Osteocyte (in vitro differentiated cells): ENCODE data around the gene MS4A4E. TPM values are rescaled to one million over a fixed set of nuclear protein-coding genes. Genes with fewer than 3 reads are reported as not detected.

ENCODE experiments used
- DNase-seq: peaks from one replicate; pipeline ENCODE4 v3.0.0; 2021; ENCODE audit warnings: mixed read lengths; ENCODE audit not compliant: unreplicated experiment; ENCODE audit errors: extremely low spot score
- H3K27ac Mint-ChIP-seq: one replicate; pipeline ENCODE4 v1.8.0; 2021; ENCODE audit warnings: mild to moderate bottlenecking, mixed read lengths; ENCODE audit not compliant: unreplicated experiment
- H3K27me3 Mint-ChIP-seq: one replicate; pipeline ENCODE4 v1.8.0; 2021; ENCODE audit warnings: mixed read lengths; ENCODE audit not compliant: unreplicated experiment
- H3K36me3 Mint-ChIP-seq: one replicate; pipeline ENCODE4 v1.8.0; 2021; ENCODE audit warnings: mixed read lengths; ENCODE audit not compliant: unreplicated experiment
- H3K4me1 Mint-ChIP-seq: one replicate; pipeline ENCODE4 v1.8.0; 2021; ENCODE audit warnings: mixed read lengths; ENCODE audit not compliant: unreplicated experiment
- H3K4me3 Mint-ChIP-seq: one replicate; pipeline ENCODE4 v1.8.0; 2021; ENCODE audit warnings: mild to moderate bottlenecking, moderate library complexity, mixed read lengths; ENCODE audit not compliant: unreplicated experiment
- H3K9me3 Mint-ChIP-seq: one replicate; pipeline ENCODE4 v1.8.0; 2021; ENCODE audit warnings: mixed read lengths; ENCODE audit not compliant: unreplicated experiment
- CTCF ChIP-seq: fragments of 200-600 bp; sonication (generic); IDR thresholded peaks from 2 replicates; pipeline ENCODE4 v1.5.0; 2021; ENCODE audit warnings: antibody characterized with exemption, mild to moderate bottlenecking, moderate library complexity
- total RNA-seq: library from RNA; stranded (reverse); gene quantifications from 2 replicates; pipeline ENCODE4 v1.2.1, GENCODE V29; 2021

Gene MS4A4E
- total RNA-seq, 1 donor from 2014 or later, result 0.30 TPM

- Mint-ChIP-seq H3K27ac (no peak overlapping the region), H3K27me3 (no peaks in the 10 kb centered on the region), H3K4me3 (no peak overlapping the region), H3K36me3 (no peaks in the 10 kb centered on the region), H3K4me1 (no peaks in the 10 kb centered on the region), H3K9me3 (no peaks in the 10 kb centered on the region)
- TF ChIP-seq CTCF, result no peak
- no peak for DNase-seq
Observed at GRCh38 chr11:60164550-60165075, 78.3 kb downstream of the MS4A4E start.

- H3K36me3 Mint-ChIP-seq, result no peaks in the 10 kb centered on the region
- no peaks in the 10 kb centered on the region for H3K4me1 Mint-ChIP-seq
- no peak overlapping the region for H3K27ac Mint-ChIP-seq
Observed at GRCh38 chr11:60161766-60162165, 81.2 kb downstream of the MS4A4E start.

GRCh38 chr11:60161107-60161506 is 81.8 kb downstream of the MS4A4E start:
- H3K9me3 Mint-ChIP-seq, result no peaks in the 10 kb centered on the region
- H3K27ac Mint-ChIP-seq, result no peak overlapping the region
- TF ChIP-seq CTCF, result no peak
- H3K27me3 Mint-ChIP-seq, result no peaks in the 10 kb centered on the region
- no peaks in the 10 kb centered on the region for H3K4me1 Mint-ChIP-seq
- no peak overlapping the region for H3K4me3 Mint-ChIP-seq
- DNase-seq, result no peak
- H3K36me3 Mint-ChIP-seq, result no peaks in the 10 kb centered on the region

More at GRCh38 chr11:60161766-60162165, 81.2 kb downstream of the MS4A4E start:
- Mint-ChIP-seq H3K9me3 (no peaks in the 10 kb centered on the region), H3K4me3 (no peak overlapping the region), H3K27me3 (no peaks in the 10 kb centered on the region)
- TF ChIP-seq CTCF, result no peak
- DNase-seq, result no peak

- H3K4me3 Mint-ChIP-seq, result no peak overlapping the region
- no peak for TF ChIP-seq CTCF
- H3K4me1 Mint-ChIP-seq, result no peaks in the 10 kb centered on the region
Observed at GRCh38 chr11:60159868-60160267, 83.1 kb downstream of the MS4A4E start.

GRCh38 chr11:60159284-60159683 is 83.7 kb downstream of the MS4A4E start:
- TF ChIP-seq CTCF, result no peak
- DNase-seq, result no peak
- Mint-ChIP-seq H3K4me3 (no peak overlapping the region), H3K27ac (no peak overlapping the region), H3K27me3 (no peaks in the 10 kb centered on the region), H3K4me1 (no peaks in the 10 kb centered on the region), H3K9me3 (no peaks in the 10 kb centered on the region), H3K36me3 (no peaks in the 10 kb centered on the region)

More at GRCh38 chr11:60159868-60160267, 83.1 kb downstream of the MS4A4E start:
- Mint-ChIP-seq H3K9me3 (no peaks in the 10 kb centered on the region), H3K36me3 (no peaks in the 10 kb centered on the region), H3K27me3 (no peaks in the 10 kb centered on the region), H3K27ac (no peak overlapping the region)
- DNase-seq, result no peak
